HG03460 (cell line): ENCODE results near the gene ADRA2A.

Source experiments
- ATAC-seq: cut with Tn5 transposase; IDR thresholded peaks from one replicate; pipeline ENCODE4 v1.9.1; 2021; ENCODE audit not compliant: unreplicated experiment

Gene ADRA2A

GRCh38 chr10:111076682-111077478, at the start of gene ADRA2A:
Gene ADRA2A, plus strand, starts transcription at chr10:111077029. Its CDS starts 968 bp downstream, at chr10:111077997.
- ATAC-seq, result no peak

- ATAC-seq, result no peak
Observed at GRCh38 chr10:111030042-111030750, 46.6 kb upstream of the ADRA2A start.

GRCh38 chr10:111034598-111035310, 42.1 kb upstream of the ADRA2A start:
- ATAC-seq, result no peak

- ATAC-seq, result no peak
Observed at GRCh38 chr10:111035542-111035941, 41.3 kb upstream of the ADRA2A start.

GRCh38 chr10:111037858-111038257, 39.0 kb upstream of the ADRA2A start:
- no peak for ATAC-seq

GRCh38 chr10:111039522-111039921, 37.3 kb upstream of the ADRA2A start:
- no peak for ATAC-seq

GRCh38 chr10:111057006-111057405, 19.8 kb upstream of the ADRA2A start:
- ATAC-seq, result no peak

- ATAC-seq, result no peak
Observed at GRCh38 chr10:111063471-111063870, 13.4 kb upstream of the ADRA2A start.

GRCh38 chr10:111072232-111072631, 4.6 kb upstream of the ADRA2A start:
- no peak for ATAC-seq

- no peak for ATAC-seq
Observed at GRCh38 chr10:111075577-111076185, 1.1 kb upstream of the ADRA2A start.

GRCh38 chr10:111076191-111076681, 593 bp upstream of the ADRA2A start:
- no peak for ATAC-seq

GRCh38 chr10:111077479-111077784, 603 bp downstream of the ADRA2A start:
- no peak for ATAC-seq

GRCh38 chr10:111077785-111078504, 1.1 kb downstream of the ADRA2A start:
- no peak for ATAC-seq

- no peak for ATAC-seq
Observed at GRCh38 chr10:111078505-111079185, 1.8 kb downstream of the ADRA2A start.

- ATAC-seq, result no peak
Observed at GRCh38 chr10:111079241-111079760, 2.5 kb downstream of the ADRA2A start.

- ATAC-seq, result no peak
Observed at GRCh38 chr10:111079781-111080180, 3.0 kb downstream of the ADRA2A start.

- ATAC-seq, result no peak
Observed at GRCh38 chr10:111080224-111080623, 3.4 kb downstream of the ADRA2A start.

GRCh38 chr10:111081595-111081994, 4.8 kb downstream of the ADRA2A start:
- no peak for ATAC-seq

- no peak for ATAC-seq
Observed at GRCh38 chr10:111082102-111082975, 5.5 kb downstream of the ADRA2A start.
